Daoy (cell line): ENCODE data around the gene PACSIN2. TPM values are rescaled to one million over a fixed set of nuclear protein-coding genes. Genes with fewer than 3 reads are reported as not detected.

Experiments
- DNase-seq: peaks from one replicate; pipeline ENCODE4 v3.0.0-alpha.2; 2015; ENCODE audit warnings: low read depth
- total RNA-seq: library from RNA; depleted of rRNA; stranded (reverse); fragments of >200 nt; shearing (Covaris generic); gene quantifications from 2 replicates; pipeline ENCODE4 v1.2.3, GENCODE V29; 2014

The PACSIN2 gene
- total RNA-seq, 1 experiment from 2014 or later, result 47.0 TPM

GRCh38 chr22:42883970-42884369 lies 131.0 kb downstream of the PACSIN2 start:
- no peak for DNase-seq

GRCh38 chr22:42883121-42883520 lies 131.8 kb downstream of the PACSIN2 start:
- DNase-seq, result no peak

GRCh38 chr22:42881982-42882656 lies 132.8 kb downstream of the PACSIN2 start:
- no peak for DNase-seq

- no peak for DNase-seq
Observed at GRCh38 chr22:42881298-42881697, 133.7 kb downstream of the PACSIN2 start.

- DNase-seq, result no peak
Observed at GRCh38 chr22:42880815-42881214, 134.1 kb downstream of the PACSIN2 start.

GRCh38 chr22:42879371-42880021 lies 135.5 kb downstream of the PACSIN2 start:
- DNase-seq, result no peak

- no peak for DNase-seq
Observed at GRCh38 chr22:42878561-42879305, 136.2 kb downstream of the PACSIN2 start.

GRCh38 chr22:42877597-42878340 lies 137.2 kb downstream of the PACSIN2 start:
- no peak for DNase-seq

- no peak for DNase-seq
Observed at GRCh38 chr22:42877158-42877557, 137.8 kb downstream of the PACSIN2 start.

- DNase-seq, result no peak
Observed at GRCh38 chr22:42876041-42876440, 138.9 kb downstream of the PACSIN2 start.

GRCh38 chr22:42874010-42874409 lies 140.9 kb downstream of the PACSIN2 start:
- DNase-seq, result no peak

GRCh38 chr22:42873356-42873755 lies 141.6 kb downstream of the PACSIN2 start:
- DNase-seq, result no peak

- no peak for DNase-seq
Observed at GRCh38 chr22:42872821-42873220, 142.1 kb downstream of the PACSIN2 start.

- DNase-seq, result no peak
Observed at GRCh38 chr22:42871146-42872050, 143.6 kb downstream of the PACSIN2 start.

GRCh38 chr22:42869888-42870480 lies 145.0 kb downstream of the PACSIN2 start:
- no peak for DNase-seq

- no peak for DNase-seq
Observed at GRCh38 chr22:42869463-42869862, 145.5 kb downstream of the PACSIN2 start.

- no peak for DNase-seq
Observed at GRCh38 chr22:42868751-42869251, 146.1 kb downstream of the PACSIN2 start.

- no peak for DNase-seq
Observed at GRCh38 chr22:42866100-42866499, 148.8 kb downstream of the PACSIN2 start.

- no peak for DNase-seq
Observed at GRCh38 chr22:42865536-42865935, 149.4 kb downstream of the PACSIN2 start.

GRCh38 chr22:42863349-42863961 lies 151.5 kb downstream of the PACSIN2 start:
- DNase-seq, result peak; percentile 61
